SJCRH30 (cell line): Measurements from ENCODE around the gene ASPM. TPM values are rescaled to one million over a fixed set of nuclear protein-coding genes. Genes with fewer than 3 reads are reported as not detected.

Source experiments
- DNase-seq, 2 experiments: peaks; one replicate each; pipeline ENCODE4 v3.0.0-alpha.2; 2015 to 2020
- H3K27ac ChIP-seq: fragments of 250-450 bp; sonication (Bioruptor Pico); 2 replicates; pipeline ENCODE4 v1.5.1; 2020; ENCODE audit warnings: mild to moderate bottlenecking, moderate library complexity
- H3K27me3 ChIP-seq: fragments of 250-450 bp; sonication (Bioruptor Pico); 2 replicates; pipeline ENCODE4 v1.5.1; 2020; ENCODE audit warnings: mild to moderate bottlenecking, moderate library complexity
- H3K36me3 ChIP-seq: fragments of 250-450 bp; sonication (Bioruptor Pico); 2 replicates; pipeline ENCODE4 v1.5.1; 2020; ENCODE audit warnings: mild to moderate bottlenecking, moderate library complexity
- H3K4me1 ChIP-seq: fragments of 250-450 bp; sonication (Bioruptor Pico); 2 replicates; pipeline ENCODE4 v1.5.1; 2020; ENCODE audit warnings: mild to moderate bottlenecking, moderate library complexity
- H3K4me3 ChIP-seq: fragments of 250-450 bp; sonication (Bioruptor Pico); 2 replicates; pipeline ENCODE4 v1.5.1; 2020; ENCODE audit warnings: mild to moderate bottlenecking, moderate library complexity
- H3K9me3 ChIP-seq: fragments of 250-450 bp; sonication (Bioruptor Pico); replicated peaks from 2 replicates; pipeline ENCODE4 v1.5.1; 2020; ENCODE audit warnings: mild to moderate bottlenecking, moderate library complexity
- total RNA-seq: library from RNA; depleted of rRNA; stranded (reverse); fragments of >200 nt; shearing (Covaris generic); gene quantifications from 2 replicates; pipeline ENCODE4 v1.2.3, GENCODE V29; 2014; rRNA removed

Gene ASPM, protein sequence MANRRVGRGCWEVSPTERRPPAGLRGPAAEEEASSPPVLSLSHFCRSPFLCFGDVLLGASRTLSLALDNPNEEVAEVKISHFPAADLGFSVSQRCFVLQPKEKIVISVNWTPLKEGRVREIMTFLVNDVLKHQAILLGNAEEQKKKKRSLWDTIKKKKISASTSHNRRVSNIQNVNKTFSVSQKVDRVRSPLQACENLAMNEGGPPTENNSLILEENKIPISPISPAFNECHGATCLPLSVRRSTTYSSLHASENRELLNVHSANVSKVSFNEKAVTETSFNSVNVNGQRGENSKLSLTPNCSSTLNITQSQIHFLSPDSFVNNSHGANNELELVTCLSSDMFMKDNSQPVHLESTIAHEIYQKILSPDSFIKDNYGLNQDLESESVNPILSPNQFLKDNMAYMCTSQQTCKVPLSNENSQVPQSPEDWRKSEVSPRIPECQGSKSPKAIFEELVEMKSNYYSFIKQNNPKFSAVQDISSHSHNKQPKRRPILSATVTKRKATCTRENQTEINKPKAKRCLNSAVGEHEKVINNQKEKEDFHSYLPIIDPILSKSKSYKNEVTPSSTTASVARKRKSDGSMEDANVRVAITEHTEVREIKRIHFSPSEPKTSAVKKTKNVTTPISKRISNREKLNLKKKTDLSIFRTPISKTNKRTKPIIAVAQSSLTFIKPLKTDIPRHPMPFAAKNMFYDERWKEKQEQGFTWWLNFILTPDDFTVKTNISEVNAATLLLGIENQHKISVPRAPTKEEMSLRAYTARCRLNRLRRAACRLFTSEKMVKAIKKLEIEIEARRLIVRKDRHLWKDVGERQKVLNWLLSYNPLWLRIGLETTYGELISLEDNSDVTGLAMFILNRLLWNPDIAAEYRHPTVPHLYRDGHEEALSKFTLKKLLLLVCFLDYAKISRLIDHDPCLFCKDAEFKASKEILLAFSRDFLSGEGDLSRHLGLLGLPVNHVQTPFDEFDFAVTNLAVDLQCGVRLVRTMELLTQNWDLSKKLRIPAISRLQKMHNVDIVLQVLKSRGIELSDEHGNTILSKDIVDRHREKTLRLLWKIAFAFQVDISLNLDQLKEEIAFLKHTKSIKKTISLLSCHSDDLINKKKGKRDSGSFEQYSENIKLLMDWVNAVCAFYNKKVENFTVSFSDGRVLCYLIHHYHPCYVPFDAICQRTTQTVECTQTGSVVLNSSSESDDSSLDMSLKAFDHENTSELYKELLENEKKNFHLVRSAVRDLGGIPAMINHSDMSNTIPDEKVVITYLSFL (N-terminal part only)
- 64.3 and 76.1 TPM in 2 replicates for total RNA-seq

DNA sequence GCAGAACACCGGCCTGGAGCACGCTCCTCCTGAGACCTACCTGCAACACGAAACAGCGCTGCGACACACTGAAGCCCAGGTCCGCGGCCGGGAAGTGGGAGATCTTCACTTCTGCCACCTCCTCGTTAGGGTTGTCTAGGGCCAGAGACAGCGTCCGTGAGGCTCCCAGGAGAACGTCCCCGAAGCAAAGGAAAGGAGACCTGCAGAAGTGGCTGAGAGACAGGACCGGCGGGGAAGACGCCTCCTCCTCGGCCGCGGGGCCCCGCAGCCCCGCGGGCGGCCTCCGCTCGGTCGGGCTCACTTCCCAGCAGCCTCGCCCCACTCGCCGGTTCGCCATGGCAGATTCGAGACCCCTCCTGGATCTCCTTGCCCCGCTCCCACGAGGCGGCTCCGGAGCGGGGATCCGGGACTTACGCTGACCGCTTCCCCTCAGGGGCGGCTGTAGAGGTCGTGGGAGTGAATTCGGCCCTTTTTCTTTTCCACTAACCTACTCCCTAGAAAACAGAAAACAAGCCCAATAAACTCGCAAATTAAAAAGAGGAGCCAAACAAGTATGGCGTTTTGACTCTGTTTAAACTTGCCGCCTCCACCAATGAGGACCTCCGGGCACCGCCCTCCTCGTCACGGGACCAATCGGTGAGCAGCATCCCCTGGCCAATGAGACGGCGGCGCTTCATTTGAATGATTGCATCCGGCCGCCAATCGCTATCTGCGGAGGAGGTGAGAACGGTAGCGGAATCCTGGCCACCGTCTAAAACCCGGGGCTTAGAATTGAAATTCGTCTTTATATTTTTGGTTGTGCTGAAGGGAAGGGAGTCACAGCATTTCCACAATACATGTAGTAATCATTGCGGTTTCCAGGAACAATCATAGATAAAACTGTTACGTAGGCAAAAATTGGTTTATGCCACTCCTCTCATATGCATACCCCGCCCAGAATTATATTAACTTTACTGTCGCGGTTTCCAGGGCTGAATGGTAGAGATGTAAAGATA lies at the start of gene ASPM:
TSS of gene ASPM (minus strand) at position 569 of the 995 bp plus-strand sequence. CDS start at position 337, 232 bp downstream.
- DNase-seq = peak; percentile 91
- Histone ChIP-seq H3K36me3 (peaks cover 25% of the 10 kb centered on the region), H3K27ac (peak within 1 kb of the TSS; percentile 95), H3K4me3 (peak within 1 kb of the TSS; percentile 94), H3K27me3 (no peaks in the 10 kb centered on the region), H3K4me1 (no peaks in the 10 kb centered on the region), H3K9me3 (no peaks in the 10 kb centered on the region)

DNA sequence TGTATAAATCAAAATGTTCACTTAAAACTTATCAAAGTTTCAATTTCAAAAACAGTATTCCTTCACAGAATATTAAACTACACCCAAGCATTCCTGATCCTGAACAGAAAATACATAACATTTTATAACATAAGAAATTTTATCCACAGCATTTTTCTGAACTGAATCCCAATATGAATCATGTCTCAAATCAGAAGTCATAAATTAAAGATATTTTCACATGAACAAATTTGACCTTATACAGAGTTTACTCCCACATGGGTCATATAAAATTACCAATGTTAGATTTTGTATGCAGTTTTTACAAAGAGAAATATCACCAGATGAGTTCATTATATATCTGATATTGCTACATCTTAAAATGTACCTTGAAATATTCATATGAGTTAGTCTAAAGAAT lies 48.6 kb upstream of the ASPM start:
- Histone ChIP-seq H3K27ac (no peak overlapping the region), H3K27me3 (no peaks in the 10 kb centered on the region)

DNA sequence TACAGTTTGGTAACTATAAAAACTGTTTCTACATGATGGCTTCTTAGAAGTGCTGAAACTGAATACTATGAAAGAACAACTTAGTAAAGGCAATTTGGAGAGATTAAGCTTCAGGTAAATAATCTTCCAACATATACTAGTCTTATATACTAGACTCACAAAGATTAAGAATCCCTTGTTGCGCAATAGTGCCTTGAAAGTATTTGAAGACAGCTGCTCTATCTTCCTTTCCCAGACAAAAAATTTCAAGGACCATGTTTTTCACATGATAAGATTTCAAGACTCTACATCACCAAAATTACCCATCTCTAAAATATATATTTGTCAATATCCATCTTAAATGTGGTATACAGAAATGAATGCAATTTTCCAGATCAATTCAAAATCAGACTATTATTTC lies 37.7 kb upstream of the ASPM start:
- no peak overlapping the region for H3K27ac ChIP-seq
- H3K36me3 ChIP-seq = peaks cover 9% of the 10 kb centered on the region
- DNase-seq = no peak
- H3K9me3 ChIP-seq = no peaks in the 10 kb centered on the region
- H3K4me3 ChIP-seq = no peak overlapping the region
- H3K4me1 ChIP-seq = no peaks in the 10 kb centered on the region
- H3K27me3 ChIP-seq = no peaks in the 10 kb centered on the region

More for the DNA sequence above, 48.6 kb upstream of the ASPM start:
- Histone ChIP-seq H3K9me3 (no peaks in the 10 kb centered on the region), H3K4me1 (no peaks in the 10 kb centered on the region; the same call in 1 of the 2 replicates), H3K36me3 (no peaks in the 10 kb centered on the region), H3K4me3 (no peak overlapping the region)
- no peak for DNase-seq

DNA sequence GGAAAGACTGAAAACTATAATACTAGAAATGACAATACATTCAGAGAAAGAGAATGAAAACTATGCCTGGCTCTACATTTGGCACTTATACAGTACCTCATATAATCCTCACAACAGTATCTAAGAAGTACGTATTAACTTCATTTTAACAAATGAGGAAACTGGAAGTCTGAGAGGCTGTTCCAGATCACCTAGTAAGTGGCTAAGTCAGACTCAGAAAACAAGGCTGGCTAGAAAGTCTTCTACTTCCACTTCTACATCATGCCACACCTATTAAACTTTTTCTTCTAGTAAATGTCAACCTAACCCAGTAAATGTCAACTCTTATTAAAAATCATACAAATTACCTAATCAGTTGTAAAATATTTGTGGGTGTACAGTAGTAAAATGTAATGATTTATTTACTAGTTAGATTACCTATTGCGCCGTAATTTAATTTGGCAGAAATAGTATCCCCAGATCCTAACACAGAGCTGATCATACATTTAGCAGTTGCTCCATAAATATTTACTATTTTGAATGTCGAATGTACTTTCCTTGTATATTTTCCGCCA lies 36.8 kb upstream of the ASPM start:
- Histone ChIP-seq H3K27ac (no peak overlapping the region), H3K36me3 (peaks cover 9% of the 10 kb centered on the region), H3K9me3 (no peaks in the 10 kb centered on the region), H3K4me1 (no peaks in the 10 kb centered on the region), H3K27me3 (no peaks in the 10 kb centered on the region), H3K4me3 (no peak overlapping the region)
- no peak for DNase-seq

DNA sequence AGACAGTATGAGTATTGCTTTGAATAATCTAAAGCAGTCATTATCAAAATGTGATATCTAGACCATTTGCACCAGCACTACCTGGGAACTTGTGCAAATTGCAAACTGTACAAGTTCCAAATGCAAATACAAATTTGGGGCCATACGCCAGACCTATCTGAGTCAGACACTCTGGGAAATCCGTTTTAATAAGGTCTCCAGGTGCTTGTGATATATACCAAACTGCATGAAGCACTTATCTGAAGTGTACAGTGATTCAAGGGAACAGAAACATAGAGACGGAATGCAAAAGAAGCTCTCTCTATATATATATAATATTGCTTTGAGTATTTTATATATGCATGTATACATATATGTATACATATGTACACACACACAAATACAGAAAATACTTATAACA lies 36.2 kb upstream of the ASPM start:
- no peak overlapping the region for H3K4me3 ChIP-seq
- no peaks in the 10 kb centered on the region for H3K9me3 ChIP-seq
- no peaks in the 10 kb centered on the region for H3K4me1 ChIP-seq
- DNase-seq = no peak
- no peaks in the 10 kb centered on the region for H3K27me3 ChIP-seq
- no peak overlapping the region for H3K27ac ChIP-seq
- peaks cover 7% of the 10 kb centered on the region; the same call in 1 of the 2 replicates for H3K36me3 ChIP-seq

DNA sequence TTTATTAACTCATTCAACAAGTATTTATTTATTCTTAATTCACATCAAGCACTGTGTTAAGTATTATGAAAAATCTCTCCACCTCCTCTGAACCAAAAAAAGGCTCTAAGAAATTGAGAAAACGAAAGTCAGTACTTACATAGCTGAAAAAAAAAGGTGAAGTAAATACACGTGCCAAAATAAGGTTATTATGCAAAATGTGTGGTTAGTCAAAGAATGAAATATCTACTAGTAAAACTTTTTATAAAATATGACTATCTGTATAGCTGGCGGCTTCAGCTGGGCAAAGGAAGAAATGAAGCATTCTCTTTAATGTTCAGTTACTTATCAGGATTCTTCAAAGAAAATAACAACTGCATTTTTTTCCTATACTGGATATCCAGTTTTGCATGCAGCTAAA lies 35.5 kb upstream of the ASPM start:
- DNase-seq = no peak
- Histone ChIP-seq H3K4me1 (no peaks in the 10 kb centered on the region), H3K27ac (no peak overlapping the region), H3K4me3 (no peak overlapping the region), H3K36me3 (peaks cover 7% of the 10 kb centered on the region; the same call in 1 of the 2 replicates), H3K9me3 (no peaks in the 10 kb centered on the region), H3K27me3 (no peaks in the 10 kb centered on the region)

DNA sequence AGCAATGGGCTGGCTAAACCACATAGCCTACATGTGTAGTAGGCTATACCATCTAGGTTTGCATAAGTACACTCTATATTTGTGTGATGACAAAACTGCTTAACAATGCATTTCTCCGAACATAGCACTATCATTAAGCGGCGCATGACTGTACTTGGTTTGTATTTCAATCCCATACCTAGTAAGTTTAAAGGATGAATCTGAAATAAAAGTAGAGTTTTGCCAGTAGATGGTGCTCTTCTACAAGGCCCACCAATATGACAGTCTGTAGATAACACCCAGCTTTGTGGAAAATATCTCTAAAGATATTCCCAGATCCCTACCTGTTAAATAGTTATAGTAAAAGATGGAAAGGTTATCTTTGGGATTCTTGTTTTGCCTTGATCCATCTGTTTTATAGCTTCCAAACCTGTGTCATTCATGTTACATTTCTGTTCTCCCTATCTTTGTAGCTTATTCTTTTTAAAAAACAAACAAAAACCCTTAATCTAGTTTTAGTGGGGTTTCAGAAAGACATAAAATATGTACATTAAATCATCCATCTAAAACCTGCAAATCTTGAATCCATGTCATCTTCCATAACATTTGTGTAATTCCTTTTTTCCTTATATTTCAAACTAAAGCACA lies 33.9 kb upstream of the ASPM start:
- no peak overlapping the region for H3K27ac ChIP-seq
- no peak overlapping the region for H3K4me3 ChIP-seq

DNA sequence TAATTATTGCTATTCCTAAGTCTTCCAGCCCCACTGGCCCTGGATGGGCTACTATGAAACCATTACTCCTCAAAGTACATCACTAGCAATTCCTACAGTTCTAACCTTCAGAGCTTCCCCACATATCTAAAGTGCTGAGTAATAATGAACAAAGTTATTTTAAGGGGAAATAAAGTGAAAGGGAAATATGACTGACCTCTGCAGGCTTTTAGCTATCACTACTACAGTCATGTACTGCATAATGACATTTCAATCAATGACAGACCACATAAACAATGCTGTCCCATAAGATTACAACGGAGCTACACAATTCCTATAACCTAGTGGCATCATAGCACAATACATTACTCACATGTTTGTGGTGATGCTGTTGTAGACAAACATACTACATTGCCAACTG lies 32.5 kb upstream of the ASPM start:
- no peaks in the 10 kb centered on the region for H3K9me3 ChIP-seq
- H3K4me1 ChIP-seq = no peaks in the 10 kb centered on the region
- H3K4me3 ChIP-seq = no peak overlapping the region
- no peaks in the 10 kb centered on the region for H3K27me3 ChIP-seq
- DNase-seq = no peak
- peaks cover 4% of the 10 kb centered on the region; the same call in 1 of the 2 replicates for H3K36me3 ChIP-seq
- H3K27ac ChIP-seq = no peak overlapping the region

More for the DNA sequence above, 33.9 kb upstream of the ASPM start:
- peaks cover 4% of the 10 kb centered on the region; the same call in 1 of the 2 replicates for H3K36me3 ChIP-seq
- no peaks in the 10 kb centered on the region for H3K4me1 ChIP-seq
- no peaks in the 10 kb centered on the region for H3K9me3 ChIP-seq
- no peaks in the 10 kb centered on the region for H3K27me3 ChIP-seq
- DNase-seq = peak in 1 of 2 experiments; percentile 40

DNA sequence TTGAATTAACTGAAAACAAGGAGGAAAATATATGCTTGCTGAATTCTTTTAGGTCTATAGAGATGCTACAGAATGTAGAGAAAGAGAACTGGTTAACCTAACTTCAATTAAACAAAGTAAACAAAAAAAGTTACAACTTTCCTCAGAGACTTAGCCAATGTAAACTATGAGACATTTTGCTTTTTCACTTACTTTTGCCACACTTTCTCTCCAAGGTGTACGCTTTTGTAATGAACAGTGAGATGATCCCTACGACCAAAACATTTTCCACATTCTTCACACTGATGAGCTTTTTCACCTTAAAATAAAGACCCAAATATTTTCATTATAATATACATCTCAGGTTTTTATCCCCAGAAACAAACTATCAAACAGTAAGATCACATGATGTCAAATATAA lies 28.3 kb upstream of the ASPM start:
- H3K4me3 ChIP-seq = no peak overlapping the region
- no peaks in the 10 kb centered on the region for H3K9me3 ChIP-seq
- no peak overlapping the region for H3K27ac ChIP-seq
- DNase-seq = no peak
- H3K4me1 ChIP-seq = no peaks in the 10 kb centered on the region
- H3K27me3 ChIP-seq = no peaks in the 10 kb centered on the region
- H3K36me3 ChIP-seq = no peaks in the 10 kb centered on the region

DNA sequence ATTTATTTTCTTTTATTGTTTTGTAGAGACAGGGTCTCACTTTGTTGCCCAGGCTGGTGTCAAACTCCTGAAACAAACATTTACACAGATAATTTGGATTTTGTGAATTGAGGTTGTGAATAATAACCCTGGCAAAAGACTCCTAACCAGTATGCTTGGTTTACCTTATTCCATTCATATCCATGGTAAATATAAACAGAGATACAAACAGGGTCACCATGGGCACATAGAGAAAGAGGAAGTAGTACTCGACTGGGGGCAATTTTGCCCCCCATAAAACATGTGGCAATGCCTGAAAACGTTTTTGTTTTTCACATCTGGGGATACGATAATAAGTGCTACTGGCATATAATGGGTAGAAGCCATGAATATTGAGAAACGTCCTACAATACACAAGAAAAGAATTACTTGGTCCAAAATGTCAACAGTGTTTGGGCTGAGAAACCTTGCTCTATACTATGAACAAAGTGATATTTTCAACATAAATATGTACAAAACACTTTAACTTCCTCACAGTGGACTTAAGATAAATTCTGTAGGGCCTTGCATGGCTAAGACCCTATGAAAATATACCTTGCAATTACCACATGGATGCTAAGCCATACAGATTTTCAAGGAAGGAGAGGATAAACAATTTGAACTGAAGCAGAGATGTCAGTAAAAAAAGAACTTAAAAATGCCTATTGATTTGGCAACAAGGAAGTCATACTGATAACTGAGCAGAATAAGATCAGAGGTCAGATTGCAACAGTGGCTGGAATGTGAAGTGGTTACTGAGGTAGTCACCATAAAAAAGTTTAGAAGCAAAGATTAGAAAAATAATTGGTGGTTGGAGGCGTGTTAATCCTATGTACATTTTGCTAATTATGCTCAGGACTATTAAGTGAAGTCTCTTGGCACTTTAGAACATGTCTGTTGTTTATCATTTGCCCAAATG lies 27.4 kb upstream of the ASPM start:
- no peaks in the 10 kb centered on the region for H3K27me3 ChIP-seq
- H3K27ac ChIP-seq = no peak overlapping the region
- H3K36me3 ChIP-seq = no peaks in the 10 kb centered on the region
- H3K4me1 ChIP-seq = no peaks in the 10 kb centered on the region
- H3K9me3 ChIP-seq = no peaks in the 10 kb centered on the region
- no peak for DNase-seq
- no peak overlapping the region for H3K4me3 ChIP-seq

DNA sequence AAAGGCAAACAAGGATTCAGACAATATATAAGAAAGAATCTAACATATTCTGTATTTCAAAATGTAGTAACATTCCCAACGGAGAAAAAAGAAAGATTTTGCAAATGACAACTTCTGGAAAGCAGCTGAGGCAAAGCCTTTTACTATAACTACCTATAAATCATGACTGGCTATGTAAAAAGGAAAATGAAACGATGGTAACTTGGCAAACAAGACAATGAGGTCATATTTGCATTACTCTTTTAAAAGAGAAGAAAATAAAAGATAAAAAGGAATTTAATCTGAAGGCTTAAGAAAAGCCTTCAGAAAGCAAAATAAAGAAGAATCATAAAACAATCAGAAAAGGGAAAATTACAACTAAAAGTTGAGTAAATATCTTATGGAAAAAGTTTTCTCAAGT lies 25.1 kb upstream of the ASPM start:
- Histone ChIP-seq H3K9me3 (no peaks in the 10 kb centered on the region), H3K36me3 (no peaks in the 10 kb centered on the region), H3K4me1 (no peaks in the 10 kb centered on the region), H3K4me3 (no peak overlapping the region), H3K27me3 (no peaks in the 10 kb centered on the region), H3K27ac (no peak overlapping the region)
- no peak for DNase-seq

DNA sequence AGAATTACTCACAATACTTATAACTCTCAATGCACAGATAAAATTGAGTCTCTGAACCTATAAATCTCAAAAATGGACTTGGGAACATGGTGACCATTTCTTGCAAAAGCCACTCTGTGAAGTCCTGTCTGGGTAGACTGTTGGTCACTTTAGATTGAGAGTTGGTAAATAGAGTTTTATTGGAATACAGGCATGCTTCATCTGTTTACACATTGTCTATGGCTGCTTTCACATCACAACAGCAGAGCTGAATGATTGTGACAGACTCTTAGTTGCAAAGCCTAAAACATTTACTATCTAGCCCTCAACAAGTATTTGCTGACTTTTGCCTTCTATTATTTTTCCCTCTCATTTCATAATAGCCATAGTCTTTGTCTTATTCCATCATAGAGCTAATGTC lies 24.1 kb upstream of the ASPM start:
- H3K9me3 ChIP-seq = no peaks in the 10 kb centered on the region
- no peak for DNase-seq
- no peaks in the 10 kb centered on the region for H3K4me1 ChIP-seq
- H3K27me3 ChIP-seq = no peaks in the 10 kb centered on the region
- H3K36me3 ChIP-seq = no peaks in the 10 kb centered on the region
- no peak overlapping the region for H3K4me3 ChIP-seq
- no peak overlapping the region for H3K27ac ChIP-seq
